Measurements from ENCODE around the gene RNF7.
"Not testable (repeated sequence)": the region's sequence is repeated elsewhere in the genome, so short reads cannot be mapped to it uniquely, and the experiment has no call there.

RNF7 gene

GRCh38 chr3:141738022-141738890 is at the start of gene RNF7:
Gene RNF7, plus strand, starts transcription at chr3:141738298. Its CDS starts 44 bp downstream, at chr3:141738342.
- DNase-seq (ENCODE audit: low read depth) = peak; percentile 97

- no peak for DNase-seq (ENCODE audit: low read depth)
Observed at GRCh38 chr3:141690431-141691072, 47.5 kb upstream of the RNF7 start.

GRCh38 chr3:141691471-141691870 is 46.6 kb upstream of the RNF7 start:
- not testable (repeated sequence) for DNase-seq (ENCODE audit: low read depth)

GRCh38 chr3:141692973-141693372 is 45.1 kb upstream of the RNF7 start:
- DNase-seq (ENCODE audit: low read depth) = not testable (repeated sequence)

GRCh38 chr3:141699324-141699723 is 38.8 kb upstream of the RNF7 start:
- no peak for DNase-seq (ENCODE audit: low read depth)

- DNase-seq (ENCODE audit: low read depth) = no peak
Observed at GRCh38 chr3:141699897-141700296, 38.2 kb upstream of the RNF7 start.

GRCh38 chr3:141703367-141703766 is 34.7 kb upstream of the RNF7 start:
- not testable (repeated sequence) for DNase-seq (ENCODE audit: low read depth)

- no peak for DNase-seq (ENCODE audit: low read depth)
Observed at GRCh38 chr3:141707741-141708203, 30.3 kb upstream of the RNF7 start.

- DNase-seq (ENCODE audit: low read depth) = no peak
Observed at GRCh38 chr3:141708367-141708766, 29.7 kb upstream of the RNF7 start.

GRCh38 chr3:141709126-141709770 is 28.9 kb upstream of the RNF7 start:
- DNase-seq (ENCODE audit: low read depth) = no peak

- DNase-seq (ENCODE audit: low read depth) = no peak
Observed at GRCh38 chr3:141710121-141710520, 28.0 kb upstream of the RNF7 start.

GRCh38 chr3:141710888-141711616 is 27.0 kb upstream of the RNF7 start:
- DNase-seq (ENCODE audit: low read depth) = no peak

GRCh38 chr3:141714671-141715070 is 23.4 kb upstream of the RNF7 start:
- no peak for DNase-seq (ENCODE audit: low read depth)

- DNase-seq (ENCODE audit: low read depth) = no peak
Observed at GRCh38 chr3:141722081-141722480, 16.0 kb upstream of the RNF7 start.

- DNase-seq (ENCODE audit: low read depth) = no peak
Observed at GRCh38 chr3:141722648-141723047, 15.4 kb upstream of the RNF7 start.

GRCh38 chr3:141723255-141723654 is 14.8 kb upstream of the RNF7 start:
- no peak for DNase-seq (ENCODE audit: low read depth)

GRCh38 chr3:141724186-141724585 is 13.9 kb upstream of the RNF7 start:
- DNase-seq (ENCODE audit: low read depth) = no peak

- no peak for DNase-seq (ENCODE audit: low read depth)
Observed at GRCh38 chr3:141725036-141725435, 13.1 kb upstream of the RNF7 start.

- DNase-seq (ENCODE audit: low read depth) = no peak
Observed at GRCh38 chr3:141726483-141726882, 11.6 kb upstream of the RNF7 start.

- DNase-seq (ENCODE audit: low read depth) = no peak
Observed at GRCh38 chr3:141728355-141728892, 9.7 kb upstream of the RNF7 start.

GRCh38 chr3:141729240-141729639 is 8.9 kb upstream of the RNF7 start:
- no peak for DNase-seq (ENCODE audit: low read depth)

- no peak for DNase-seq (ENCODE audit: low read depth)
Observed at GRCh38 chr3:141735176-141735575, 2.9 kb upstream of the RNF7 start.

All from activated T-helper 9 cell treated with anti-CD3 and anti-CD28 coated beads, Interleukin-2, amount 50 U/mL, for 16 hours (primary cell).